Testis (tissue), 3 donors: ENCODE data around the gene COQ8A. TPM values are rescaled to one million over a fixed set of nuclear protein-coding genes. Genes with fewer than 3 reads are reported as not detected.

Source experiments
- DNase-seq: peaks from one replicate; pipeline ENCODE4 v3.0.0-alpha.2; 2019
- H3K27ac ChIP-seq, 2 donors: fragments of 200-600 bp; sonication (generic); one replicate each; pipeline ENCODE4 v1.5.1; 2019
- H3K27me3 ChIP-seq: fragments of 200-600 bp; sonication (generic); one replicate; pipeline ENCODE4 v1.5.1; 2019
- H3K36me3 ChIP-seq: fragments of 200-600 bp; sonication (generic); one replicate; pipeline ENCODE4 v1.5.1; 2017; ENCODE audit warnings: low read depth; ENCODE audit errors: missing control alignments
- H3K4me1 ChIP-seq: fragments of 200-600 bp; sonication (generic); one replicate; pipeline ENCODE4 v1.5.1; 2019
- H3K4me3 ChIP-seq, 2 donors: fragments of 200-600 bp; sonication (generic); one replicate each; pipeline ENCODE4 v1.5.1; 2017 to 2019
- H3K9me3 ChIP-seq: fragments of 200-600 bp; sonication (generic); one replicate; pipeline ENCODE4 v1.5.1; 2017
- POLR2A ChIP-seq: fragments of 450-650 bp; IDR thresholded peaks from one replicate; pipeline ENCODE4 v1.6.1; 2017; ENCODE audit warnings: antibody characterized with exemption, mild to moderate bottlenecking, moderate library complexity
- WGBS, 2 donors: methylation state at CpG; one replicate each; pipeline ENCODE4 v1.1.5; 2018; 5-methylcytosine and 5-hydroxymethylcytosine counted together
- intact Hi-C: fragments of 100-400 bp; cut with DNase I; formaldehyde crosslinking; loops from one replicate; pipeline ENCODE4 v1.15.1; 2023; ENCODE audit warnings: low total_unique reads
- polyA plus RNA-seq: library from polyadenylated mRNA; stranded (reverse); fragments of 350-450 nt; fragmentation: Illumina TruSeq; extraction: RNeasy Lipid Tissue Mini Kit (QIAGEN cat#74804); gene quantifications from one replicate; pipeline ENCODE4 v1.2.3, GENCODE V29; 2014; ENCODE audit warnings: low read depth, low replicate concordance; ENCODE audit not compliant: insufficient read depth
- small RNA-seq, 2 donors: library from RNA; depleted of rRNA; stranded (forward); fragments of <200 nt; gene quantifications; one replicate each; pipeline ENCODE3, GENCODE V24; 2016
- total RNA-seq, 2 donors: library from RNA; depleted of rRNA; stranded (reverse); fragments of >200 nt; gene quantifications; one replicate each; pipeline ENCODE4 v1.2.3, GENCODE V29; 2016
- TF ChIP-seq, protein P1 (sequence below), 3 experiments: fragments of 450-650 bp in 2 of 3; fragments of 200-600 bp in 1 of 3; sonication (generic) in 1 of 3; IDR thresholded peaks; one replicate each; pipeline ENCODE4 v1.5.1; 2016 to 2019; ENCODE audit warnings: antibody characterized with exemption in 3 of 3, mild to moderate bottlenecking in 2 of 3, moderate library complexity in 1 of 3

The COQ8A gene
- total and polyA plus RNA-seq, 3 donors from 2014 or later = 34.4 to 46.8 (median 39.2) TPM

DNA sequence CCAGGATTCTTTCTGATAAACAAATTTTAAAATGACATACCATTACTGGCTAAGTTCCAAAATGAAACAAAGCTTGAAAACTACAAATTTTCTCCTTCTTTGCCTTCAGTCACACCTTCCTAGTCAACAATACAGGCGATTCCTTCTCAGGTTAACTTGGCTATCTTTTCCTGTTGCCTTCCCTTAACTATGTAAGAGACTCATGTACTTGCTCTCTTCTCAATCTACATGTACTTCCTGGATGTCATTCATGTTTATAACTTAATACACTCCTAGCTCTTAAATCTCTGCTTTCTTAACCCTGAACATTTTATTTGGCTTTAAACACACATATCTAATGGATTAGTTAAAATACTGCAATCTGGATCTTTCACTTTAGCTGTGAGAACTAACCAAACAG is 97.0 kb downstream of the COQ8A start:
- Histone ChIP-seq H3K4me3 (no peak overlapping the region), H3K36me3 (no peaks in the 10 kb centered on the region), H3K27ac (no peak overlapping the region), H3K27me3 (no peaks in the 10 kb centered on the region), H3K4me1 (no peaks in the 10 kb centered on the region), H3K9me3 (no peaks in the 10 kb centered on the region)
- no peak for DNase-seq
- TF ChIP-seq, protein P1, sequence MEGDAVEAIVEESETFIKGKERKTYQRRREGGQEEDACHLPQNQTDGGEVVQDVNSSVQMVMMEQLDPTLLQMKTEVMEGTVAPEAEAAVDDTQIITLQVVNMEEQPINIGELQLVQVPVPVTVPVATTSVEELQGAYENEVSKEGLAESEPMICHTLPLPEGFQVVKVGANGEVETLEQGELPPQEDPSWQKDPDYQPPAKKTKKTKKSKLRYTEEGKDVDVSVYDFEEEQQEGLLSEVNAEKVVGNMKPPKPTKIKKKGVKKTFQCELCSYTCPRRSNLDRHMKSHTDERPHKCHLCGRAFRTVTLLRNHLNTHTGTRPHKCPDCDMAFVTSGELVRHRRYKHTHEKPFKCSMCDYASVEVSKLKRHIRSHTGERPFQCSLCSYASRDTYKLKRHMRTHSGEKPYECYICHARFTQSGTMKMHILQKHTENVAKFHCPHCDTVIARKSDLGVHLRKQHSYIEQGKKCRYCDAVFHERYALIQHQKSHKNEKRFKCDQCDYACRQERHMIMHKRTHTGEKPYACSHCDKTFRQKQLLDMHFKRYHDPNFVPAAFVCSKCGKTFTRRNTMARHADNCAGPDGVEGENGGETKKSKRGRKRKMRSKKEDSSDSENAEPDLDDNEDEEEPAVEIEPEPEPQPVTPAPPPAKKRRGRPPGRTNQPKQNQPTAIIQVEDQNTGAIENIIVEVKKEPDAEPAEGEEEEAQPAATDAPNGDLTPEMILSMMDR (IDR thresholded peaks at IDR 0.05) = no peak
- no peak for TF ChIP-seq POLR2A
- intact Hi-C loops = no loop called here
- WGBS, 2 donors = 88 to 96% methylated on average over 1 of the region's 1 CpG

Small RNA genes within 50 kb of the gene (small RNA-seq; reads per million reads assigned to genes)
- 0 reads per million in 2 donors for gene AL353689.1

Other genes starting within 250 kb of the COQ8A start
- gene ITPKB, start 201.0 kb upstream of the COQ8A start, total RNA-seq = 10 to 100 TPM; 13.5 to 18.0 TPM
- 11.4 TPM for gene ITPKB, start 201.0 kb upstream of the COQ8A start, polyA plus RNA-seq
- gene PSEN2, start 69.7 kb upstream of the COQ8A start, total RNA-seq = 100 to 1,000 TPM in 1 of 2 donors, 10 to 100 TPM in 1; 87.8 to 107 TPM
- gene PSEN2, start 69.7 kb upstream of the COQ8A start, polyA plus RNA-seq = 40.7 TPM